Left lung (tissue), 14 donors: ENCODE measurements around the gene CDC42BPA. TPM values are rescaled to one million over a fixed set of nuclear protein-coding genes. Genes with fewer than 3 reads are reported as not detected.

ENCODE experiments used
- ATAC-seq: fragments of 200-7000 bp; cut with Tn5 transposase; one replicate; pipeline ENCODE4 v1.9.1; 2020; ENCODE audit warnings: moderate library complexity
- DNase-seq, 4 donors: peaks; one replicate each; pipeline ENCODE4 v3.0.0-alpha.2; 2013 to 2020
- H3K27ac ChIP-seq, 2 donors: fragments of 200-600 bp; sonication (generic) in 1 of 2; one replicate each; pipeline versions ENCODE4 v1.5.0 to v1.8.0; 2020 to 2021
- H3K27me3 ChIP-seq, 2 donors: fragments of 200-600 bp; sonication (generic) in 1 of 2; one replicate each; pipeline versions ENCODE4 v1.5.0 to v1.8.0; 2020 to 2021
- H3K36me3 ChIP-seq, 2 donors: fragments of 200-600 bp; sonication (generic) in 1 of 2; one replicate each; pipeline versions ENCODE4 v1.5.0 to v1.8.0; 2020 to 2021
- H3K4me1 ChIP-seq, 2 donors: fragments of 200-600 bp; one replicate each; pipeline ENCODE4 v1.8.0; 2021
- H3K4me3 ChIP-seq, 2 donors: fragments of 200-600 bp; sonication (generic) in 1 of 2; one replicate each; pipeline versions ENCODE4 v1.5.0 to v1.8.0; 2020 to 2021; ENCODE audit warnings: mild to moderate bottlenecking in 1 of 2
- H3K9me3 ChIP-seq, 2 donors: fragments of 200-600 bp; sonication (generic) in 1 of 2; one replicate each; pipeline versions ENCODE4 v1.5.0 to v1.8.0; 2020 to 2021
- CTCF ChIP-seq, 2 donors: fragments of 200-600 bp; sonication (generic) in 1 of 2; IDR thresholded peaks; one replicate each; pipeline versions ENCODE4 v1.5.0 to v1.8.0; 2021; ENCODE audit warnings: antibody characterized with exemption in 2 of 2
- intact Hi-C, 2 donors: fragments of 100-400 bp; cut with DNase I; formaldehyde crosslinking; loops; one replicate each; pipeline versions ENCODE4 v1.11.2 to v1.14.2; 2022
- long read RNA-seq, 12 donors: library from polyadenylated mRNA in 2 of 12; unstranded in 2 of 12; transcript quantifications; one replicate each; pipeline ENCODE4 v2.0.0 and lab custom pipeline, GENCODE V29; 2019 to 2026
- polyA plus RNA-seq, 6 donors: library from polyadenylated mRNA; unstranded; fragments of 120-200 nt; gene quantifications; one replicate each; pipeline ENCODE4 v1.2.1, GENCODE V29; 2013; ENCODE audit not compliant: insufficient read length in 6 of 6
- total RNA-seq, 2 donors: library from RNA; stranded (reverse); fragmentation: NEBNext Ultra II Directional; extraction: Animal tissue kit (Norgen Biotek cat#: 25700); gene quantifications; one replicate each; pipeline ENCODE4 v1.2.1, GENCODE V29; 2021
- donor health status: DM: no; HTN: yes; CAD: no.
- donor health status: DM: no; HTN: no; CAD: no.

The CDC42BPA gene
- 10 to 100 TPM; 35.8 to 36.1 TPM for total RNA-seq
- 10 to 100 TPM; 41.3 to 49.0 (median 44.6) TPM for polyA plus RNA-seq
- long read RNA-seq, donor 1, partial matches to known transcripts: 12 of 12 reads
- long read RNA-seq, donor 1, other reads (novel, unspliced or antisense): 0 of 12 reads
- long read RNA-seq, donor 2, partial matches to known transcripts: 0 of 2 reads
- long read RNA-seq, donor 2, other reads (novel, unspliced or antisense): 0 of 2 reads
- long read RNA-seq, donor 3, partial matches to known transcripts: 0 of 1 reads
- long read RNA-seq, donor 3, other reads (novel, unspliced or antisense): 0 of 1 reads
- long read RNA-seq, donor 4, partial matches to known transcripts: 3 of 4 reads
- long read RNA-seq, donor 4, other reads (novel, unspliced or antisense): 1 of 4 reads
- long read RNA-seq, donor 5, full-length matches to known transcripts: 1 of 1 reads
- long read RNA-seq, donor 5, partial matches to known transcripts: 0 of 1 reads
- long read RNA-seq, donor 5, other reads (novel, unspliced or antisense): 0 of 1 reads
- long read RNA-seq, donor 6, full-length matches to known transcripts: 1 of 1 reads
- long read RNA-seq, donor 6, partial matches to known transcripts: 0 of 1 reads
- long read RNA-seq, donor 6, other reads (novel, unspliced or antisense): 0 of 1 reads
- long read RNA-seq, donor 7, full-length matches to known transcripts: 4 of 4 reads
- long read RNA-seq, donor 7, partial matches to known transcripts: 0 of 4 reads
- long read RNA-seq, donor 7, other reads (novel, unspliced or antisense): 0 of 4 reads
- long read RNA-seq, donor 8, partial matches to known transcripts: 0 of 3 reads
- long read RNA-seq, donor 8, other reads (novel, unspliced or antisense): 0 of 3 reads
- long read RNA-seq, donor 9: 0 reads
- long read RNA-seq, donor 10, partial matches to known transcripts: 0 of 2 reads
- long read RNA-seq, donor 10, other reads (novel, unspliced or antisense): 2 of 2 reads
- long read RNA-seq, donor 11: 0 reads
- long read RNA-seq, donor 12, full-length matches to known transcripts: 3 of 3 reads
- long read RNA-seq, donor 12, partial matches to known transcripts: 0 of 3 reads
- long read RNA-seq, donor 12, other reads (novel, unspliced or antisense): 0 of 3 reads

- Histone ChIP-seq H3K4me3 (peak within 1 kb of the TSS; percentile 59 to 71), H3K36me3 (no peaks in the 10 kb centered on the region), H3K27me3 (peaks cover 0 to 34% of the 10 kb centered on the region in 2 donors), H3K4me1 (peaks cover 0 to 5% of the 10 kb centered on the region in 2 donors), H3K27ac (peak within 1 kb of the TSS; percentile 87 to 97), H3K9me3 (no peaks in the 10 kb centered on the region)
- no peak for TF ChIP-seq CTCF (IDR thresholded peaks at IDR 0.05)
- ATAC-seq: peak; percentile 80
- peak; percentile 87 to 92 (median 90) for DNase-seq
- intact Hi-C loops: no loop called here
These were observed at the start of gene CDC42BPA for GRCh38 chr1:227318016-227318852. Gene CDC42BPA, minus strand, starts transcription at chr1:227318492. Its CDS starts 1,310 bp downstream, at chr1:227317182.

- DNase-seq (no peak), ATAC-seq (no peak)
- no peaks in the 10 kb centered on the region for H3K27me3 ChIP-seq
- H3K27ac ChIP-seq: no peak overlapping the region
- TF ChIP-seq CTCF (IDR thresholded peaks at IDR 0.05): no peak
- no peak overlapping the region for H3K4me3 ChIP-seq
- intact Hi-C loops: loop anchor here in 1 of 2 donors (10.0 kb wide), 1 partner anchor 57 kb away; no protein-coding TSS in a partner anchor
- H3K36me3 ChIP-seq: no peaks in the 10 kb centered on the region
- no peaks in the 10 kb centered on the region for H3K9me3 ChIP-seq
- no peaks in the 10 kb centered on the region for H3K4me1 ChIP-seq
These were observed 49.7 kb upstream of the CDC42BPA start for GRCh38 chr1:227368009-227368408.

- H3K4me1 ChIP-seq: no peaks in the 10 kb centered on the region
- ATAC-seq: no peak
- no peaks in the 10 kb centered on the region for H3K9me3 ChIP-seq
- DNase-seq: no peak
- H3K4me3 ChIP-seq: no peak overlapping the region
- H3K27ac ChIP-seq: no peak overlapping the region
- no peaks in the 10 kb centered on the region for H3K27me3 ChIP-seq
- intact Hi-C loops: loop anchor here in 1 of 2 donors (10.0 kb wide), 1 partner anchor 59 kb away; no protein-coding TSS in a partner anchor
- TF ChIP-seq CTCF (IDR thresholded peaks at IDR 0.05): no peak
- H3K36me3 ChIP-seq: no peaks in the 10 kb centered on the region
These were observed 47.5 kb upstream of the CDC42BPA start for GRCh38 chr1:227365473-227366431.

GRCh38 chr1:227364657-227365056 lies 46.4 kb upstream of the CDC42BPA start:
- H3K4me1 ChIP-seq: no peaks in the 10 kb centered on the region
- no peaks in the 10 kb centered on the region for H3K9me3 ChIP-seq
- DNase-seq (no peak), ATAC-seq (no peak)
- intact Hi-C loops: loop anchor here in 1 of 2 donors (10.0 kb wide), 1 partner anchor 60 kb away; no protein-coding TSS in a partner anchor
- no peak overlapping the region for H3K4me3 ChIP-seq
- no peaks in the 10 kb centered on the region for H3K36me3 ChIP-seq
- H3K27ac ChIP-seq: no peak overlapping the region
- H3K27me3 ChIP-seq: no peaks in the 10 kb centered on the region
- no peak for TF ChIP-seq CTCF (IDR thresholded peaks at IDR 0.05)
